ENCODE results near the gene CHMP6.

The CHMP6 gene

DNA sequence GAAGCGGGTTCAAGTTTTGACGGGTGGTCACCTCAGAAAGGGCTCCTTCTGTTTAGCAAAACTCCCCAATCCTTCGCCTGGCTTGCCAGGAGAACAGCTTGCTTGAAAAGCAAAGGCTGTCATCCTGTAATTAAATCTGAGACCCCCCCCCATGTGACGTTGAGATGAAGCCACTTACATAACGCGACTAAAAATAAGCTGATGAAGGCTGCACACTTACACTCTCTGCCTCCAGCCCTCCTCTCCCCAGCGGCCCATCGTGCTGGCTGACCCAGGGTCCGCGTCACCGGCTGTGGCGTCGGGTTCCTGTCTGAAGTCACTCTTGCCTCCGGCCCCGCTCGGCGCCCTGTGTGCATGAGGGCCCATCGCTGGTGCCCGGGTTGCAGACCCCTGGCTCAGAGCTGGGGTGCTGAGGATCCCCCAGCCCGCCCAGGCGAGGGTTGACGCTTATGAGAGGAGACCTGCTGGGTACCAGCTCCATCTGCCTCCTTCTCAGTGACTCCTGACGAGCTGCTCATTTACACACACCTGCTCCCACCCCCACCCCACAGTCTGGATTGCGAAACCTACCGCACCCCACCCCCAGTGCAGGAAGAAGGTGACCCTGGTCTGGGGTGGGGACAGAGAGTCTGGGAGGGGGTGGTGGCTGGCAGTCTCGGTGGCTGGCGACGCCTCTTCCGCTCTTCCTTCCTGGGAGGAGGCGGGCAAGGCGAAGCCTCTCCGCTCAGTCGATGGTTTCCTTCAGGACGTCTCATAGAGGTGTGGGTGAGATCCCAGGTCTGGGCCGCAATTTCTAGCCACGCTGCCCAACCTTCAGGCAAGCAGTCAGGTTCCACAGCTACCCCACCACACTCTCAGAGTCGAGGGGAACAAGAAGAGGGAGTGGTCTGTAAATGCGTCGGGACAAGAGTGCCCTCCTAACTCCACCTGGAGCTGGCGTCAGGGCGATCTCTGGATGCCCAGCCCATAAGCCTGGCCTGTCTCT lies 40.2 kb downstream of the CHMP6 start:
- H3K4me3 ChIP-seq (ENCODE audit: insufficient read depth, low read depth, low read length, poor library complexity, severe bottlenecking), result no peak overlapping the region
- DNase-seq, result no peak
- H3K27ac ChIP-seq (ENCODE audit: insufficient read depth, low read length, poor library complexity, severe bottlenecking), result no peak overlapping the region
- H3K9me3 ChIP-seq (ENCODE audit: control insufficient read depth, low read length), result no peaks in the 10 kb centered on the region
- peaks cover 7% of the 10 kb centered on the region for H3K4me1 ChIP-seq (ENCODE audit: control insufficient read depth, insufficient read depth, low read length, poor library complexity, severe bottlenecking)
- H3K36me3 ChIP-seq (ENCODE audit: control insufficient read depth, insufficient read depth, low read length), result no peaks in the 10 kb centered on the region
- no peaks in the 10 kb centered on the region for H3K27me3 ChIP-seq (replicated peaks; ENCODE audit: control insufficient read depth, insufficient read depth, low read length, poor library complexity, severe bottlenecking)

DNA sequence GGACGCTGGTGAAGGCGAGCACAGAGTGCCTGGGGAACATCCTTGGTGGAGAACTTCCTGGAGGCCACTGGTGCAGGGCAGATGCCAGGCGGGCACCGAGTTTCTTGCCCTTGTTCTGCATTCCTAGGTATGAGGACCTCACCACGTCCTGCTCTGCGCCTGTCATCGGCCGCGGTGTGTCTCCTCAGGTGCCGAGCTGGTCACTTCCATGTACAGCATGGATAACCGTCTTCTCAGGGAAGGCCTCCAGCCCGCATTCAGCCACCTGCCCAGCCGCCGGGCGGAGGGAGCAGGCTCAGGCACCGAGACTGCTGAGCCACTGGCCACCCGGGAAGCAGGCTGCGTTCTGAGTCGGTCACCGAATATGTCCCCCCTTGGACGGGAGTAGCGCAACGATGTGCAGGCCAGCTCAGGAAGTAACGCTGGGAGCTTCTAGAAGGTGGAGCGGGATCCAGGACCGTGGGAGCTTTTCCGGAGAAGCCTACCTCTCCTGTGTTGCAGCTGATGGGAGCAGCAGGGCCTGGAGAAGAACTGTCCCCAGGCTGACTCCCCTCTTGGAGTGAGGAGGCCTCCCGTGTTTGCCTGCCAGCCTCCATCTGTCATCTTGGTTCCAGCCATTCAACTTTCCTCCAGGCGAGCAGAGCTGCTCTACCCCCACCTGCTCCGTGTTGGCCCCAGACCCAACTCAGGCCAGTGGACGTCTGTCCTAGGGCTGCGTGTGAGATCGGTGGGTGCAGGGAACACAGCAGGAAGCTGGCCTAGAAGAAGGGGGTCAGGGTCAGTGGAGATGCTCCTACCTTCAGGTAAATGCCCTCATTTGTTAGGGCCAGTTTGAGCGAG lies 41.2 kb downstream of the CHMP6 start:
- H3K4me3 ChIP-seq (ENCODE audit: insufficient read depth, low read depth, low read length, poor library complexity, severe bottlenecking), result no peak overlapping the region
- H3K4me1 ChIP-seq (ENCODE audit: control insufficient read depth, insufficient read depth, low read length, poor library complexity, severe bottlenecking), result peaks cover 7% of the 10 kb centered on the region
- H3K27ac ChIP-seq (ENCODE audit: insufficient read depth, low read length, poor library complexity, severe bottlenecking), result no peak overlapping the region
- no peaks in the 10 kb centered on the region for H3K9me3 ChIP-seq (ENCODE audit: control insufficient read depth, low read length)
- no peaks in the 10 kb centered on the region for H3K36me3 ChIP-seq (ENCODE audit: control insufficient read depth, insufficient read depth, low read length)
- no peaks in the 10 kb centered on the region for H3K27me3 ChIP-seq (replicated peaks; ENCODE audit: control insufficient read depth, insufficient read depth, low read length, poor library complexity, severe bottlenecking)
- no peak for DNase-seq

DNA sequence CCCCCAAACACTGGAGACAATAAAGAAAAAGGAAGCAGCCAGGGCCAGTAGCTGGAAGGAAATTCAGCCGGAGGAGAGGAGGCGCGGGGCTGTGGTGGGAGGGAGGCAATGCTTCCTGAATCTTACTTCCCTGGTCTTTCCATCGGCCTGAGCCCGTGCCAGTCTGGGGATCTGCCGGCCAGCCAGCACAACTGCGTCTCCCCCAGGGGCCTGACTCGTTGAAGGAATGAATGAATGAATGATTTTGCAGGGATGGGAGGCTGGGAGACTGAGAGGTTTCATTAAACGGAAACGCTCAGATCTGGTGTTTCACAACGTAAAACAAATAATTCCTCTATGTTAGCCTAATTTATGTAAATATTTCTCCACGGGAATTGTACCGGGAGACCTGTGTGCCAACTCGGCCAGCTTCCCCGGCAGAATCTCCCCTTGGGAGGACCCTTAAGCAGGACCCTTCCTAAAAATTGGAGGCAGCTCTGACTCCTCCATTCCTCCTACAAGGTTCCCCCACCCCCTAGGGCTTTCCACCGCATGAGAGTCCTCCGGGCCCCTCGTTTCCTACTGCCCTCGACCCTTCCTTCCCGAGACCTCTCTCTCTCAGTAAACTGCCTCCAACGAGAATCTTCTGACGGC lies 42.0 kb downstream of the CHMP6 start:
- no peak for DNase-seq
- Histone ChIP-seq H3K4me1 (ENCODE audit: control insufficient read depth, insufficient read depth, low read length, poor library complexity, severe bottlenecking) (peaks cover 7% of the 10 kb centered on the region), H3K9me3 (ENCODE audit: control insufficient read depth, low read length) (no peaks in the 10 kb centered on the region)

DNA sequence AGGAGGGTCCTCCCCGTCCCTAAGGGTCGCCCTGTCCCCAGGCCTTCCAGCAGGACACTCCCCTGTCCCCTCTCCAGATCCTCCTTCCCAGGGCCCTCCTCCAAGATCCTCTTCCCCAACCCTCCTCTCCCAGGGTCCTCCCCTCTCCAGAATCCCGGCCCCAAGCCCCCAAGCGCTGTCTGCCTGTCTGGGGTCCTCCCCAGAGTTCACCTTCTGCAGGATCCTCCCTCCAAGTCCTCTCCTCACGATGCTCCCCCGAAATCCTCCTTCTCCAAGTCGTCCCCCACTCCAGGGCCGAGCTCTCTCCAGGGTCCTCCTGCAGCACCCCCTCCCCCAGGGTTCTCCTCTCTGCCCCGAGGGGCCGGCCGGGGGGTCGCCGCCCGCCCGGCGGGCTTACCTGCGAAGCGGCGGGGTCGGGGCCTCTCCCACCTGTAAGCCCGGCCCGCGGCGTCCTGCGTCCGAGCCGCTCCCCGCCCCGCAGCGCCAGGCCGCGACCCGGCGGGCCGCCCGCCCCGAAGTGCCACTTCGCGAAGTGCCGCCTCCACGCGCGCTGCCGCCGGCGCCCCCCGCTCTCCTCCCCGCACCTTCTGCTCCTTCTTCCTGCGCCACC lies 42.6 kb downstream of the CHMP6 start:
- H3K4me3 ChIP-seq (ENCODE audit: insufficient read depth, low read depth, low read length, poor library complexity, severe bottlenecking), result peak overlapping the region; percentile 54
- H3K36me3 ChIP-seq (ENCODE audit: control insufficient read depth, insufficient read depth, low read length), result no peaks in the 10 kb centered on the region
- no peak overlapping the region for H3K27ac ChIP-seq (ENCODE audit: insufficient read depth, low read length, poor library complexity, severe bottlenecking)
- H3K4me1 ChIP-seq (ENCODE audit: control insufficient read depth, insufficient read depth, low read length, poor library complexity, severe bottlenecking), result peaks cover 7% of the 10 kb centered on the region
- DNase-seq, result no peak
- H3K27me3 ChIP-seq (replicated peaks; ENCODE audit: control insufficient read depth, insufficient read depth, low read length, poor library complexity, severe bottlenecking), result no peaks in the 10 kb centered on the region
- H3K9me3 ChIP-seq (ENCODE audit: control insufficient read depth, low read length), result no peaks in the 10 kb centered on the region

More for the DNA sequence above, 42.0 kb downstream of the CHMP6 start:
- H3K4me3 ChIP-seq (ENCODE audit: insufficient read depth, low read depth, low read length, poor library complexity, severe bottlenecking), result peak overlapping the region; percentile 54
- H3K27ac ChIP-seq (ENCODE audit: insufficient read depth, low read length, poor library complexity, severe bottlenecking), result no peak overlapping the region
- no peaks in the 10 kb centered on the region for H3K27me3 ChIP-seq (replicated peaks; ENCODE audit: control insufficient read depth, insufficient read depth, low read length, poor library complexity, severe bottlenecking)
- H3K36me3 ChIP-seq (ENCODE audit: control insufficient read depth, insufficient read depth, low read length), result no peaks in the 10 kb centered on the region

DNA sequence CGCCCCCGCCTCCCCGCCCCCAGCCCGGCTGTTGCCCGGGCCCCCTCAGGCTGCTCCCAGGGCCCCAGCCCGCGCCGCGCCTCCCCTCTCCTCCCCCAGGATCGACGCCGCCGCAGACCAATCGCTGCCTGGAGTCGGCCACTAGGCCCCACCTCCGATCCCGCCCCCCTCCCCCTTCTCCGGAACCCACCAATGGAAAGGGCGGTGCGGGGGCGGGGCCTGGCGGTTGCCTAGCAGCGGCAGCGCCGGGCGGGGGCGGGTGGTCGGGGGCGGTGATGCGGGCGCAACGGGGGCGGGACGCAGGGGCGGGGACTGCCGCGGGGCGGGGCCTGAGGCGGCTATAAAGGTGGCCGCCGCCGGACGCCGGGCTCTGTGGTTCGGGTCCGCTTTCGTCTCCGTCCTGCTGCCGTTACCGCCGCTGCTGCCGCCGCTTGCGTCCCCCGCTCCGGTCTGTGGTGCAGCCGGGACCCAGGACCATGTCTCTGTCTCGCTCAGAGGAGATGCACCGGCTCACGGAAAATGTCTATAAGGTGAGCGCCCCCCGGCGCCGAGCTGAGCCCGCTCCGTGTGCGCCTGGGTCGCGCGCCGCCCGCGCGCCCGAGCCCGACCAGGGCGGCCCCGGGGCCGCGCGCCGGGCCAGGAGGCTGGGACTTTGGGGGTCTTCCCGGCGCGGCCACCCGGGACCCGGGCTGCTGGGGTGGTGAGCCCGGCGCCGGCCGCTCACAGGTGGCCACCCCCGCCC lies 43.3 kb downstream of the CHMP6 start, which contains the start of gene BAIAP2:
Gene BAIAP2, plus strand, starts transcription at position 373 of the 742 bp plus-strand sequence. Its CDS starts 104 bp downstream, at position 477.
- peak within 1 kb of the TSS; percentile 65 for H3K4me3 ChIP-seq (ENCODE audit: insufficient read depth, low read depth, low read length, poor library complexity, severe bottlenecking)
- H3K27ac ChIP-seq (ENCODE audit: insufficient read depth, low read length, poor library complexity, severe bottlenecking), result no peak within 1 kb of the TSS
- H3K36me3 ChIP-seq (ENCODE audit: control insufficient read depth, insufficient read depth, low read length), result no peaks in the 10 kb centered on the region
- DNase-seq, result peak; percentile 92 to 98 (median 96)
- no peaks in the 10 kb centered on the region for H3K9me3 ChIP-seq (ENCODE audit: control insufficient read depth, low read length)
- no peaks in the 10 kb centered on the region for H3K27me3 ChIP-seq (replicated peaks; ENCODE audit: control insufficient read depth, insufficient read depth, low read length, poor library complexity, severe bottlenecking)
- peaks cover 7% of the 10 kb centered on the region for H3K4me1 ChIP-seq (ENCODE audit: control insufficient read depth, insufficient read depth, low read length, poor library complexity, severe bottlenecking)

DNA sequence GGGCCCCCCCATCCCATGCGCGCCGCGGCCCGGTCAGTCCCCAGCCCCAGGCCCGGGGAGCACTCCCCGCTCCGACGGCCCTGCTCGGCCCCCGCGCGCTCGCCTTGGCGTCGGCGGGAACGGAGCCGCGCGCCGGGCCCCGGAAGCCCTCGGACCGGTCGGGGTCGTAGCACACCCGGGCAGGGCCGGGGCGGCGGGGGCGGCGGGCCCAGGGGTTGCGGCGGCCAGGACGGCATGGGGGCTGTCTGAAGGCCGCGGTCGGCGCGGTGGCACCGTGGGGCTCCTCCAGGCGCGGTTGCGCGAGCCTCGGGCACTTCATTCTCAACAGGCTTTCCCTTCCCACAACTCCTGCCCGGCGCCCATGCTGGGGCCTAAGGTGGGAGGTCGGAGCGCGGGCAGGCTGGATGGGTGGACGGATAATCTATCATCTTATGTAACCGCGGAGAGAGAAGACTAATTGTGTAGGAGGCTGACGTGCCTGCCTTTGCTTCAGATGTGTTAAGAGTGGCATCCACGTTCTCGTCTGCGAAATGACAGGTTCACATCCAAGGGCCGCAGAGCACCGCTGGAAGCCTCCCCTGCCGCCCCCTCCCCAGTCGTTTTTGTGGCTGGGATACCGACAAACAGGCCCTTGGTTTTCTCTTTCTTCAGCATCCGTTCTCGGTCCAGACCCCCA lies 44.0 kb downstream of the CHMP6 start:
- Histone ChIP-seq H3K9me3 (ENCODE audit: control insufficient read depth, low read length) (no peaks in the 10 kb centered on the region), H3K4me3 (ENCODE audit: insufficient read depth, low read depth, low read length, poor library complexity, severe bottlenecking) (peak overlapping the region; percentile 34), H3K4me1 (ENCODE audit: control insufficient read depth, insufficient read depth, low read length, poor library complexity, severe bottlenecking) (peaks cover 7% of the 10 kb centered on the region), H3K36me3 (ENCODE audit: control insufficient read depth, insufficient read depth, low read length) (no peaks in the 10 kb centered on the region), H3K27ac (ENCODE audit: insufficient read depth, low read length, poor library complexity, severe bottlenecking) (no peak overlapping the region), H3K27me3 (replicated peaks; ENCODE audit: control insufficient read depth, insufficient read depth, low read length, poor library complexity, severe bottlenecking) (no peaks in the 10 kb centered on the region)
- no peak for DNase-seq

DNA sequence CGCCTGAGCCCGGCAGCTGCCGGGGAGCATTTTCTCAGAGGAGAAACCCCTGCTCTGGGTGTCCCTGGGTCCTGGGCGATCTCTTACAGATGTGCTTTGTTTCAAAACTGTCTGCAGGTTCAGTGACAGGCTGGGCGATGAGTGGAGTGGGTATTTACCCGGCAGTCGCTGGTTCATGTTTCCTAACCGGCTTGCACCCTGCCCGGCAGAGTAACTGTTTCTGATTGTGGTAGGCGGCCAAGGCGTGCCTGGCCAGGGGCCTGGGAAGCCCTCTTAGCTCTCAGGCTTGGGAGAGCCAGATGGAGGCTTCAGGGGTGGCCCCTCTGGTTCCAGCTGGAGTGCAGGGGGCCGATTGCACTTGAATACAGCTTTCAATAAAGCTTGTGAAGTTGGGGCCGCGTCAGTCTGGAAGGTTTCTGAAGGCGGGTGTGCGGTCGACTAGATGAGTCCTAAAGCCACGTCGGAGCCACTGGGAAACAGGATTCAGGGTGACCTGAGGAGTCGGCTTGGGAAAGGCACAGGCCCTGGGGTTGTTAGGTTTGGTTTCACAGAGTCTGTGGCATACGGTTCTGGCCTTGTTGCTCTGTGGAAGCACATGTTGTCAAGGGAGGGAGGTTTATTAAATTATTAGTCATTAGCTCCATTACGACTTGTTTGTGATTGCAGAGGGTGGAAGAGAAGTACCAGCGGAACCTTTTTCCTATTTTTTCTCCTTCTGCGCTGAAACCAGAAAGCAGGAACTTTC lies 44.7 kb downstream of the CHMP6 start:
- H3K4me3 ChIP-seq (ENCODE audit: insufficient read depth, low read depth, low read length, poor library complexity, severe bottlenecking), result no peak overlapping the region
- no peaks in the 10 kb centered on the region for H3K36me3 ChIP-seq (ENCODE audit: control insufficient read depth, insufficient read depth, low read length)
- no peak overlapping the region for H3K27ac ChIP-seq (ENCODE audit: insufficient read depth, low read length, poor library complexity, severe bottlenecking)

DNA sequence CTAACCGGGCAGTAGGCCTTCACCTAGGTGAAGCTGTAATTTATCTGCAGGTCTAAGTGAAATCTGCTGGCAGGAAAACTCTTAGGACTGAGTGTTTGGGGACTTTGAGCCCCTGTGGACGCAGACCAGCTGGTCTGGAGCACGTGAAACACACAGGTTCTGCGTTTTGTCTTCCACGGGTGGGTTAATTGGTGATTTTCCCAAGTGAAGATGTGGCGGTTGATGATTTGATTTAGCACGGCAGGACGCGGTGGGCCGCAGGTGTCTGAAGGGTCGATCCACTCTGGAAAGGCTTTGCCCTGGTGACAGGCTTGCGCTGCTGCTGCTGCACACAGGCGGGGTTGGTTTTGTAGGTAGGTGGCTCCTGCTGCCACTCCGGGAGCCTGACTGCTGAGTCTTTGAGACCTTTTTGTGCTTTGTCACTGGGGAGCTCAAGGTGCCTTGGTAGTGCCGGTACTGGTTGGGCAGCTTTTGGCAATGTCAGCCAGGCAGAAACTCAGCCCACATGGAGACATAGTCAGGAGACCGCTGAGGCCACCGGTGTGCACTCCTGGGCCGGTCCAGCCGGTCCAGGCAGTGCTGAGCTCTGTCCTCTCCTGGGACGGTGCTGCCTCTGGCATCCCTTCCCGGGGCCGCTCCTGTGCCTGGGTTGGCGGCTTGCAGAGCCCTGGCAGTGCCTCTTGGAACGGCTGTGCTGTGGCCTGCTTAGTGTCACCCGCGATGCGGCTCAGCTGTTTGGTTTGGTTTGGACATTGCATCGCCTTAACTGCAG lies 45.6 kb downstream of the CHMP6 start:
- no peaks in the 10 kb centered on the region for H3K27me3 ChIP-seq (replicated peaks; ENCODE audit: control insufficient read depth, insufficient read depth, low read length, poor library complexity, severe bottlenecking)
- peaks cover 7% of the 10 kb centered on the region for H3K4me1 ChIP-seq (ENCODE audit: control insufficient read depth, insufficient read depth, low read length, poor library complexity, severe bottlenecking)
- no peak overlapping the region for H3K27ac ChIP-seq (ENCODE audit: insufficient read depth, low read length, poor library complexity, severe bottlenecking)
- DNase-seq, result no peak
- H3K36me3 ChIP-seq (ENCODE audit: control insufficient read depth, insufficient read depth, low read length), result no peaks in the 10 kb centered on the region
- no peak overlapping the region for H3K4me3 ChIP-seq (ENCODE audit: insufficient read depth, low read depth, low read length, poor library complexity, severe bottlenecking)
- no peaks in the 10 kb centered on the region for H3K9me3 ChIP-seq (ENCODE audit: control insufficient read depth, low read length)

More for the DNA sequence above, 44.7 kb downstream of the CHMP6 start:
- no peak for DNase-seq
- Histone ChIP-seq H3K4me1 (ENCODE audit: control insufficient read depth, insufficient read depth, low read length, poor library complexity, severe bottlenecking) (peaks cover 7% of the 10 kb centered on the region), H3K9me3 (ENCODE audit: control insufficient read depth, low read length) (no peaks in the 10 kb centered on the region), H3K27me3 (replicated peaks; ENCODE audit: control insufficient read depth, insufficient read depth, low read length, poor library complexity, severe bottlenecking) (no peaks in the 10 kb centered on the region)
